Neural progenitor cell (in vitro differentiated cells): ENCODE results near the gene GPR158.

Experiments used
- CTCF ChIP-seq: fragments of 200-600 bp; sonication (generic); IDR thresholded peaks from 2 replicates; pipeline ENCODE4 v1.5.1; 2017; ENCODE audit warnings: antibody characterized with exemption, mild to moderate bottlenecking
- EZH2 ChIP-seq: fragments of 200-600 bp; sonication (generic); IDR thresholded peaks from 2 replicates; pipeline ENCODE4 v1.6.1; 2017; ENCODE audit warnings: antibody characterized with exemption, mild to moderate bottlenecking, moderate library complexity
- EZH2phosphoT487 ChIP-seq: fragments of 200-600 bp; sonication (generic); IDR thresholded peaks from 2 replicates; pipeline ENCODE4 v1.6.1; 2017; ENCODE audit warnings: antibody characterized with exemption

DNA sequence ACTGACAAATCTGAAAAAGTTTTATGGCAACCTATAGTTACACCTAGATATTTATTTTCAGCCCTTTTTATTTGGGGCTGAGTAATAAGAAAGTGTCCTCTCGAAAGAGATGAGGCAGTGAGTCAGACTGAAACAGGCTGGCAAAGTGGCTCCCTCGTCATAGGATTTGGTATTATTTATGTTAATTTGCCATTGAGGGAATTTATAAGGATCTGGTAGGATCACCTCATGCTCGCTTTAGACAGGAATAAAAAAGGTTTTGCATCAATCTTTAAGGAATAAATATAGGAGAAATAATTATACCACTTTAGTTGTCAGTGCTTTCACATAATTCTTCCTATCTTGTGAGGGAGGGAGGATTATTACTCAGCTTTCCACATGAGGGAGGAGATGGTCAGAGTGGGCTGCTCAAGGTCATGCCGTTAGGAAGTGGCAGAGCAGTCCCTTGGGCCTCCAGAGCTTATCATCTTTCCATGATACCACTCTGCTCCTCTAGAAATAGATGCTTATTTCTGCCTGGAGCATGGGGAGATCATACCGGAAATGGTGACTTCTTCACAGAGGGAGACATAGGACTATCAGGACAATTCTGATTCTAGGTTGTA is 356.8 kb downstream of the GPR158 start:
- TF ChIP-seq CTCF (no peak), EZH2 (no peak), EZH2phosphoT487 (no peak)
